ENCODE results near the gene DQX1.

DNA sequence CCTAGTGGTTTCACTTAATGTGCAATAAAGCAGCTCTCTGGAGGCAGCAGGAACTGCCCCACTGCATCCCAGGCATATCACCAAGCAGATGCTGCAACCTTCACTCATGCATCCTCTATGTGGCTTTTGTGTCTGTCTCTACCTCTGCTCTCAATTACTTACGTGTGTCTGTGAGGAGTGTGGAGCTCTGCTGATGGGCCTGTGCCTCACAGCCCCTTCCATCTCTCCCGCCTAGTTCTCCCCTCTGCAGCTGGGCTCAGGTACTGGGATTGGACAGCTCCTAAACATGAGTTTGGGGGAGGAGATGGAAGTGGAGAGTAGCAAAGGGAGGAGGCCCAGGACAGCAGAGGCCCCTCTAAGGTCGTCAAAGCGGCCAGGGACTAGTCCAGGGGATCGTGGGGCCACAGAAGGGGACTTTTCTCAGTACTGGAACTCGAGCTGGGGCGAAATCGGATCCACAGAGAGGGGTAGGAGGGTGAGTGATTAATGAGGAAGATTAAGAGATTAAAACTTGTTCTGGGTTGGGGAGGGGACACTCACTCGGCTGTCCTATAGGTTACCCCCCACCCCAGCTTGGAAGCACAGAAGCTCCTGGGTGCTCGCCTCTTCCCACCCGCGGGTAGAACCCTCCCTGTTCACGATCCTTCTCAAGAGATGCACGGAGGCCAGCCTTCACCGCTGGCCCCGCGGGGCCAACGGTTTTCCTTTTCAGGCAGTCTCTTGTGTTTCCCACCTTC is 24.5 kb downstream of the DQX1 start:
- TF ChIP-seq JUN (CRISPR knock-in tag; IDR thresholded peaks at IDR 0.05) (no peak), ELF4 (CRISPR knock-in tag; IDR thresholded peaks at IDR 0.05; ENCODE audit: low read depth) (no peak), CREB1 (CRISPR knock-in tag; IDR thresholded peaks at IDR 0.05) (no peak), GABPB1 (CRISPR knock-in tag; IDR thresholded peaks at IDR 0.05) (no peak), ZNF317 (CRISPR knock-in tag; IDR thresholded peaks at IDR 0.05; ENCODE audit: borderline replicate concordance, low read depth) (no peak), ATF1 (CRISPR knock-in tag; IDR thresholded peaks at IDR 0.05) (no peak), FOXP1 (CRISPR knock-in tag; IDR thresholded peaks at IDR 0.05; ENCODE audit: borderline replicate concordance) (no peak)
- TF ChIP-seq, protein P1, sequence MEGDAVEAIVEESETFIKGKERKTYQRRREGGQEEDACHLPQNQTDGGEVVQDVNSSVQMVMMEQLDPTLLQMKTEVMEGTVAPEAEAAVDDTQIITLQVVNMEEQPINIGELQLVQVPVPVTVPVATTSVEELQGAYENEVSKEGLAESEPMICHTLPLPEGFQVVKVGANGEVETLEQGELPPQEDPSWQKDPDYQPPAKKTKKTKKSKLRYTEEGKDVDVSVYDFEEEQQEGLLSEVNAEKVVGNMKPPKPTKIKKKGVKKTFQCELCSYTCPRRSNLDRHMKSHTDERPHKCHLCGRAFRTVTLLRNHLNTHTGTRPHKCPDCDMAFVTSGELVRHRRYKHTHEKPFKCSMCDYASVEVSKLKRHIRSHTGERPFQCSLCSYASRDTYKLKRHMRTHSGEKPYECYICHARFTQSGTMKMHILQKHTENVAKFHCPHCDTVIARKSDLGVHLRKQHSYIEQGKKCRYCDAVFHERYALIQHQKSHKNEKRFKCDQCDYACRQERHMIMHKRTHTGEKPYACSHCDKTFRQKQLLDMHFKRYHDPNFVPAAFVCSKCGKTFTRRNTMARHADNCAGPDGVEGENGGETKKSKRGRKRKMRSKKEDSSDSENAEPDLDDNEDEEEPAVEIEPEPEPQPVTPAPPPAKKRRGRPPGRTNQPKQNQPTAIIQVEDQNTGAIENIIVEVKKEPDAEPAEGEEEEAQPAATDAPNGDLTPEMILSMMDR (IDR thresholded peaks at IDR 0.05) = no peak
- TF ChIP-seq, protein P2, sequence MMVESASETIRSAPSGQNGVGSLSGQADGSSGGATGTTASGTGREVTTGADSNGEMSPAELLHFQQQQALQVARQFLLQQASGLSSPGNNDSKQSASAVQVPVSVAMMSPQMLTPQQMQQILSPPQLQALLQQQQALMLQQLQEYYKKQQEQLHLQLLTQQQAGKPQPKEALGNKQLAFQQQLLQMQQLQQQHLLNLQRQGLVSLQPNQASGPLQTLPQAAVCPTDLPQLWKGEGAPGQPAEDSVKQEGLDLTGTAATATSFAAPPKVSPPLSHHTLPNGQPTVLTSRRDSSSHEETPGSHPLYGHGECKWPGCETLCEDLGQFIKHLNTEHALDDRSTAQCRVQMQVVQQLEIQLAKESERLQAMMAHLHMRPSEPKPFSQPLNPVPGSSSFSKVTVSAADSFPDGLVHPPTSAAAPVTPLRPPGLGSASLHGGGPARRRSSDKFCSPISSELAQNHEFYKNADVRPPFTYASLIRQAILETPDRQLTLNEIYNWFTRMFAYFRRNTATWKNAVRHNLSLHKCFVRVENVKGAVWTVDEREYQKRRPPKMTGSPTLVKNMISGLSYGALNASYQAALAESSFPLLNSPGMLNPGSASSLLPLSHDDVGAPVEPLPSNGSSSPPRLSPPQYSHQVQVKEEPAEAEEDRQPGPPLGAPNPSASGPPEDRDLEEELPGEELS (CRISPR knock-in tag; IDR thresholded peaks at IDR 0.05) = no peak
- TF ChIP-seq, protein P3, sequence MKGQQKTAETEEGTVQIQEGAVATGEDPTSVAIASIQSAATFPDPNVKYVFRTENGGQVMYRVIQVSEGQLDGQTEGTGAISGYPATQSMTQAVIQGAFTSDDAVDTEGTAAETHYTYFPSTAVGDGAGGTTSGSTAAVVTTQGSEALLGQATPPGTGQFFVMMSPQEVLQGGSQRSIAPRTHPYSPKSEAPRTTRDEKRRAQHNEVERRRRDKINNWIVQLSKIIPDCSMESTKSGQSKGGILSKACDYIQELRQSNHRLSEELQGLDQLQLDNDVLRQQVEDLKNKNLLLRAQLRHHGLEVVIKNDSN (CRISPR knock-in tag; IDR thresholded peaks at IDR 0.05) = no peak
- TF ChIP-seq, protein P4, sequence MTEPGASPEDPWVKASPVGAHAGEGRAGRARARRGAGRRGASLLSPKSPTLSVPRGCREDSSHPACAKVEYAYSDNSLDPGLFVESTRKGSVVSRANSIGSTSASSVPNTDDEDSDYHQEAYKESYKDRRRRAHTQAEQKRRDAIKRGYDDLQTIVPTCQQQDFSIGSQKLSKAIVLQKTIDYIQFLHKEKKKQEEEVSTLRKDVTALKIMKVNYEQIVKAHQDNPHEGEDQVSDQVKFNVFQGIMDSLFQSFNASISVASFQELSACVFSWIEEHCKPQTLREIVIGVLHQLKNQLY (CRISPR knock-in tag; IDR thresholded peaks at IDR 0.05) = no peak

Data from WTC11 (cell line).